Nephron progenitor cell (in vitro differentiated cells): ENCODE measurements around the gene TERT.

Source experiments
- DNase-seq: peaks from one replicate; pipeline ENCODE4 v3.0.0; 2021
- H3K27ac Mint-ChIP-seq: 2 replicates; pipeline ENCODE4 v1.8.0; 2021; ENCODE audit warnings: mild to moderate bottlenecking, moderate library complexity, mixed read lengths
- H3K27me3 Mint-ChIP-seq: 2 replicates; pipeline ENCODE4 v1.8.0; 2021; ENCODE audit warnings: mild to moderate bottlenecking, low read depth, mixed read lengths; ENCODE audit not compliant: poor library complexity
- H3K36me3 Mint-ChIP-seq: 2 replicates; pipeline ENCODE4 v1.8.0; 2021; ENCODE audit warnings: low read depth, mixed read lengths
- H3K4me1 Mint-ChIP-seq: 2 replicates; pipeline ENCODE4 v1.8.0; 2021; ENCODE audit warnings: mixed read lengths
- H3K4me3 Mint-ChIP-seq: 2 replicates; pipeline ENCODE4 v1.8.0; 2021; ENCODE audit warnings: mild to moderate bottlenecking, moderate library complexity, mixed read lengths
- H3K9me3 Mint-ChIP-seq: 2 replicates; pipeline ENCODE4 v1.8.0; 2021; ENCODE audit warnings: mild to moderate bottlenecking, moderate library complexity, mixed read lengths
- CTCF ChIP-seq: fragments of 200-600 bp; sonication (generic); IDR thresholded peaks from 2 replicates; pipeline ENCODE4 v1.5.0; 2021; ENCODE audit warnings: antibody characterized with exemption

TERT gene

DNA sequence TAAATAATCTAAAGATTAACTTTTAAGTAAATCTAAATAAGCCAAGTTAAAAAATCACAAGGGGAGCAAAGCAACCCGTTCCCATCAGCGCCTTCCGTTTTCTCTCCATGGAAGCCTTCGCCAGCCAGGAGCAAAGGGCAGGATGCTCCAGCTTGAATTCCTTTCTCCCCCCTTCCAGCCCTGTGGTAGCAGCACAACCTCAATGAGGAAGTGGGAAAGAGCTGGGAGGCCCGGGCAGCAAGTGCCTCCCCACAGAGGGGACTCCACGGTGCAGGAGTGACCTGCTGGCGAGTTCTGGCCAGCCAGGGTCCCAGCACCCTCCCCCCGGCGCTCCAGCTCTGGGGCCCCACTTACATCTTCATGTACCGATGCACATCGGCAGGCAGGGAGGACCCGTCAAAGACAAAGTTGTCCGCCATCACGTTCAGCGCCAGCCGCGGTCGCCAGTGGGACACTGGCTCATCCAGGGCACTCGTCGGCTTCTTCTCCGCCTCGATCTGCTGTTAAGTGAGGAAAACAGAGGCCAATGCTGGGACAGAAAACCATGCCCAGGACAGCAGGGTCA lies 43.7 kb upstream of the TERT start:
- TF ChIP-seq CTCF, result no peak
- Mint-ChIP-seq H3K4me1 (peaks cover 6% of the 10 kb centered on the region), H3K9me3 (no peaks in the 10 kb centered on the region), H3K27ac (no peak overlapping the region), H3K27me3 (peaks cover 3% of the 10 kb centered on the region), H3K36me3 (peaks cover 31% of the 10 kb centered on the region), H3K4me3 (no peak overlapping the region)
- no peak for DNase-seq

GRCh38 chr5:1338196-1338490 lies 43.3 kb upstream of the TERT start:
- H3K4me3 Mint-ChIP-seq, result no peak overlapping the region
- peaks cover 3% of the 10 kb centered on the region for H3K4me1 Mint-ChIP-seq
- TF ChIP-seq CTCF, result no peak
- H3K9me3 Mint-ChIP-seq, result no peaks in the 10 kb centered on the region
- peaks cover 33% of the 10 kb centered on the region for H3K36me3 Mint-ChIP-seq
- DNase-seq, result no peak
- H3K27ac Mint-ChIP-seq, result no peak overlapping the region
- peaks cover 1% of the 10 kb centered on the region for H3K27me3 Mint-ChIP-seq

DNA sequence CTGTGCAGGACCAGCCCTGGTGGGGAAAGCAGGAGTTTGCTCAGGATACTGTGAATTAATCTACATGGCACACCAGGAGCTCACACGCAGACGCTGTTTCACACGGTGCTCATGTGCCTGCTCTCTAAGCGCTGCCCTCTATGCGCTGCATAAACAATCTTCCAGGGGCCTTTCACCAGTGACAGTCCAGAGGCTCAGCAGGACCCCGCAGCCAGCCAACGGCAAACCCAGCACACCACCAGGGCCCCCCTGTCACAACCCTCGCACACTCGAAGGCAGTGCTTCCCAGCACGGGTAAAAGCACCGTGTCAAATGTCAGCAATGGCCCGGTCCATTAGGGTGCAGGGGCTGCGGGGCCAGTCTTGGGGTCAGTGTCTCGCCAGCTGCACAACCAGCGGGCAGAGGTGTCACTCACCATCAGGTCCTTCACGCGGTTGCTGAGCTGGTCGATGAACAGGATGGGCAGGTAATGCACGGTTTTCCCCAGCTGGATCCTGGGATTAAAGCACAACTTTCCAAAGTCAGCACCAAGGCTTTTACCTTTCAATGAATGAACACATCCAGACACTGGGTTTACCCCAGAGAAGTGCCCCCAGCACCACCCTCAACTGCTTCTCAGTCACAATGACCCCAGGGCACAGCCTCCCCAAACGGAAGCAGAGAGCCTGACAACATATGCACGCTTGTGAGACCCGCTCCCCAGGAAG lies 42.8 kb upstream of the TERT start:
- H3K9me3 Mint-ChIP-seq, result no peaks in the 10 kb centered on the region
- peaks cover 34% of the 10 kb centered on the region for H3K36me3 Mint-ChIP-seq

GRCh38 chr5:1336749-1337488 lies 42.1 kb upstream of the TERT start:
- no peak overlapping the region for H3K27ac Mint-ChIP-seq
- H3K4me3 Mint-ChIP-seq, result no peak overlapping the region
- H3K4me1 Mint-ChIP-seq, result no peaks in the 10 kb centered on the region
- H3K36me3 Mint-ChIP-seq, result peaks cover 41% of the 10 kb centered on the region
- DNase-seq, result no peak
- H3K9me3 Mint-ChIP-seq, result no peaks in the 10 kb centered on the region
- no peak for TF ChIP-seq CTCF
- H3K27me3 Mint-ChIP-seq, result no peaks in the 10 kb centered on the region

More for the DNA sequence above, 42.8 kb upstream of the TERT start:
- no peak overlapping the region for H3K27ac Mint-ChIP-seq
- no peaks in the 10 kb centered on the region for H3K27me3 Mint-ChIP-seq
- no peak for TF ChIP-seq CTCF
- H3K4me3 Mint-ChIP-seq, result no peak overlapping the region
- no peaks in the 10 kb centered on the region for H3K4me1 Mint-ChIP-seq
- DNase-seq, result no peak

GRCh38 chr5:1336106-1336561 lies 41.3 kb upstream of the TERT start:
- H3K4me3 Mint-ChIP-seq, result no peak overlapping the region
- H3K36me3 Mint-ChIP-seq, result peaks cover 40% of the 10 kb centered on the region
- H3K27me3 Mint-ChIP-seq, result no peaks in the 10 kb centered on the region
- no peaks in the 10 kb centered on the region for H3K4me1 Mint-ChIP-seq
- no peak for TF ChIP-seq CTCF
- no peaks in the 10 kb centered on the region for H3K9me3 Mint-ChIP-seq
- no peak overlapping the region for H3K27ac Mint-ChIP-seq
- no peak for DNase-seq
